ENCODE measurements around the gene CDKN2A.

GRCh38 chr9:21970800-21971640, 23.2 kb downstream of the CDKN2A start:
- TF ChIP-seq MYBL2 (CRISPR knock-in tag; IDR thresholded peaks at IDR 0.05) (no peak), ESRRA (CRISPR knock-in tag; IDR thresholded peaks at IDR 0.05; ENCODE audit: borderline replicate concordance) (no peak), CTCF (IDR thresholded peaks at IDR 0.05) (no peak), NFE2L1 (CRISPR knock-in tag; IDR thresholded peaks at IDR 0.05) (no peak), ELF4 (CRISPR knock-in tag; IDR thresholded peaks at IDR 0.05; ENCODE audit: low read depth) (no peak), CDX4 (CRISPR knock-in tag; IDR thresholded peaks at IDR 0.05; ENCODE audit: borderline replicate concordance) (no peak), ATF2 (CRISPR knock-in tag; IDR thresholded peaks at IDR 0.05; ENCODE audit: borderline replicate concordance, low read depth) (no peak), TEAD4 (CRISPR knock-in tag; IDR thresholded peaks at IDR 0.05) (no peak), AFF4 (CRISPR knock-in tag; IDR thresholded peaks at IDR 0.05; ENCODE audit: borderline replicate concordance) (no peak), CREB1 (CRISPR knock-in tag; IDR thresholded peaks at IDR 0.05) (no peak), JAZF1 (CRISPR knock-in tag; IDR thresholded peaks at IDR 0.05) (no peak), SP1 (CRISPR knock-in tag; conservative IDR thresholded peaks at IDR 0.05) (no peak), USF2 (CRISPR knock-in tag; IDR thresholded peaks at IDR 0.05) (no peak)

All from WTC11 (cell line).